Measurements from ENCODE around the gene LRRC51. TPM values are rescaled to one million over a fixed set of nuclear protein-coding genes. Genes with fewer than 3 reads are reported as not detected.
"Not testable (repeated sequence)": the region's sequence is repeated elsewhere in the genome, so short reads cannot be mapped to it uniquely, and the experiment has no call there.

Gene LRRC51
- total RNA-seq, 1 donor, result 5.1 TPM

DNA sequence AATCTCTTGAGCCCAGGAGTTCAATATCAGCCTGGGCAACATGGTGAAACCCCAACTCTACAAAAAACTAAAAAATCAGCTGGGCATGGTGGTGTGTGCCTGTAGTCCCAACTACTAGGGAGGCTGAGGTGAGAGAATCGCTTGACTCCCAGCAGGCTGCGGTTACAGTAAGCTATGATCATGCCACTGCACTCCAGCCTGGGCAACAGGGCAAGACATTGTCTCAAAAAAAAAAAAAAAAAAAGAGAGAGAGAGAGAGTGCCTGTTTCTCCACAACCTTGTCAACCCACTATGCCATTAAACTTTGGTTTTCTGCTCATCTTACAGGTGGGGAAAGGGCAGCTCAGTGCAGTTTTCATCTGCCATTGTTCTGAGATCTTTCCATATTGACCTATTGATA is 60.0 kb downstream of the LRRC51 start:
- H2AFZ ChIP-seq (ENCODE audit: low read length), result no peak overlapping the region
- H4K20me1 ChIP-seq (ENCODE audit: insufficient read depth, low read length), result no peaks in the 10 kb centered on the region
- no peak overlapping the region for H3K4me3 ChIP-seq (ENCODE audit: insufficient read depth, low read length)
- no peaks in the 10 kb centered on the region for H3K27me3 ChIP-seq (ENCODE audit: insufficient read depth, low read length)
- DNase-seq (ENCODE audit: insufficient read length, low spot score, missing footprints), result no peak
- H3K27ac ChIP-seq (ENCODE audit: low read depth, low read length), result peak overlapping the region; percentile 94
- no peaks in the 10 kb centered on the region for H3K9me3 ChIP-seq (ENCODE audit: low read depth, low read length)
- peak overlapping the region; percentile 46 for H3K4me2 ChIP-seq (ENCODE audit: insufficient read depth, low read length)
- no peaks in the 10 kb centered on the region for H3K79me2 ChIP-seq (ENCODE audit: insufficient read depth, low read length)
- TF ChIP-seq CTCF (IDR thresholded peaks at IDR 0.05; ENCODE audit: extremely low read depth, low read depth, low read length), result no peak
- H3K36me3 ChIP-seq (ENCODE audit: insufficient read depth, low read length), result no peaks in the 10 kb centered on the region
- H3K4me1 ChIP-seq (ENCODE audit: insufficient read depth, low read length), result peaks cover 49% of the 10 kb centered on the region

- no peaks in the 10 kb centered on the region for H3K79me2 ChIP-seq (ENCODE audit: insufficient read depth, low read length)
- H3K27ac ChIP-seq (ENCODE audit: low read depth, low read length), result peak overlapping the region; percentile 94
- DNase-seq (ENCODE audit: insufficient read length, low spot score, missing footprints), result peak; percentile 91
- peak overlapping the region; percentile 68 for H3K4me2 ChIP-seq (ENCODE audit: insufficient read depth, low read length)
- no peaks in the 10 kb centered on the region for H3K36me3 ChIP-seq (ENCODE audit: insufficient read depth, low read length)
- no peak overlapping the region for H2AFZ ChIP-seq (ENCODE audit: low read length)
- H3K4me3 ChIP-seq (ENCODE audit: insufficient read depth, low read length), result peak overlapping the region; percentile 20
- H3K4me1 ChIP-seq (ENCODE audit: insufficient read depth, low read length), result peaks cover 49% of the 10 kb centered on the region
- H3K9me3 ChIP-seq (ENCODE audit: low read depth, low read length), result no peaks in the 10 kb centered on the region
- TF ChIP-seq CTCF (IDR thresholded peaks at IDR 0.05; ENCODE audit: extremely low read depth, low read depth, low read length), result no peak
- no peaks in the 10 kb centered on the region for H4K20me1 ChIP-seq (ENCODE audit: insufficient read depth, low read length)
- no peaks in the 10 kb centered on the region for H3K27me3 ChIP-seq (ENCODE audit: insufficient read depth, low read length)
These were observed 60.4 kb downstream of the LRRC51 start for GRCh38 chr11:72141066-72141465.

GRCh38 chr11:72142086-72142485 is 61.4 kb downstream of the LRRC51 start:
- peak overlapping the region; percentile 4 for H2AFZ ChIP-seq (ENCODE audit: low read length)
- H3K27ac ChIP-seq (ENCODE audit: low read depth, low read length), result peak overlapping the region; percentile 94
- not testable (repeated sequence) for H3K9me3 ChIP-seq (ENCODE audit: low read depth, low read length); DNase-seq (ENCODE audit: insufficient read length, low spot score, missing footprints); H3K79me2 ChIP-seq (ENCODE audit: insufficient read depth, low read length); H3K4me3 ChIP-seq (ENCODE audit: insufficient read depth, low read length); H3K4me2 ChIP-seq (ENCODE audit: insufficient read depth, low read length); H3K27me3 ChIP-seq (ENCODE audit: insufficient read depth, low read length); H3K36me3 ChIP-seq (ENCODE audit: insufficient read depth, low read length); H4K20me1 ChIP-seq (ENCODE audit: insufficient read depth, low read length)
- peaks cover 49% of the 10 kb centered on the region for H3K4me1 ChIP-seq (ENCODE audit: insufficient read depth, low read length)

- not testable (repeated sequence) for H3K9me3 ChIP-seq (ENCODE audit: low read depth, low read length); H3K4me2 ChIP-seq (ENCODE audit: insufficient read depth, low read length); H4K20me1 ChIP-seq (ENCODE audit: insufficient read depth, low read length); H3K4me3 ChIP-seq (ENCODE audit: insufficient read depth, low read length); H3K36me3 ChIP-seq (ENCODE audit: insufficient read depth, low read length); H3K27me3 ChIP-seq (ENCODE audit: insufficient read depth, low read length); DNase-seq (ENCODE audit: insufficient read length, low spot score, missing footprints); H3K79me2 ChIP-seq (ENCODE audit: insufficient read depth, low read length); H2AFZ ChIP-seq (ENCODE audit: low read length)
- H3K27ac ChIP-seq (ENCODE audit: low read depth, low read length), result peak overlapping the region; percentile 94
- H3K4me1 ChIP-seq (ENCODE audit: insufficient read depth, low read length), result peaks cover 49% of the 10 kb centered on the region
These were observed 61.9 kb downstream of the LRRC51 start for GRCh38 chr11:72142543-72142942.

GRCh38 chr11:72144807-72145565 is 64.3 kb downstream of the LRRC51 start:
- no peaks in the 10 kb centered on the region for H3K79me2 ChIP-seq (ENCODE audit: insufficient read depth, low read length)
- no peak overlapping the region for H3K4me2 ChIP-seq (ENCODE audit: insufficient read depth, low read length)

More at GRCh38 chr11:72144807-72145565, 64.3 kb downstream of the LRRC51 start:
- peaks cover 45% of the 10 kb centered on the region for H3K4me1 ChIP-seq (ENCODE audit: insufficient read depth, low read length)
- H3K4me3 ChIP-seq (ENCODE audit: insufficient read depth, low read length), result no peak overlapping the region
- TF ChIP-seq CTCF (IDR thresholded peaks at IDR 0.05; ENCODE audit: extremely low read depth, low read depth, low read length), result no peak
- H3K36me3 ChIP-seq (ENCODE audit: insufficient read depth, low read length), result no peaks in the 10 kb centered on the region
- H3K27me3 ChIP-seq (ENCODE audit: insufficient read depth, low read length), result no peaks in the 10 kb centered on the region
- H2AFZ ChIP-seq (ENCODE audit: low read length), result no peak overlapping the region
- peak overlapping the region; percentile 90 for H3K27ac ChIP-seq (ENCODE audit: low read depth, low read length)
- no peak for DNase-seq (ENCODE audit: insufficient read length, low spot score, missing footprints)
- H3K9me3 ChIP-seq (ENCODE audit: low read depth, low read length), result no peaks in the 10 kb centered on the region
- no peaks in the 10 kb centered on the region for H4K20me1 ChIP-seq (ENCODE audit: insufficient read depth, low read length)

All from osteoblast (primary cell).